K562 (cell line): ENCODE results near the gene MUC5AC. TPM values are rescaled to one million over a fixed set of nuclear protein-coding genes. Genes with fewer than 3 reads are reported as not detected.
"Not testable (repeated sequence)": the region's sequence is repeated elsewhere in the genome, so short reads cannot be mapped to it uniquely, and the experiment has no call there.

Experiments used
- ATAC-seq: fragments of 200-7000 bp; cut with Tn5 transposase; 3 replicates; pipeline ENCODE4 v1.9.1; 2020; ENCODE audit warnings: moderate library complexity
- BruUV-seq: library from RNA; stranded (reverse); fragments of 400-500 nt; replicated peaks from 2 replicates; lab custom pipeline; 2021; lab: Mats Ljungman, UMichigan
- CTCF ChIA-PET: fragments of 300-600 bp; formaldehyde crosslinking; extraction: SDS; loops from one replicate; lab custom pipeline; 2021; ENCODE audit warnings: low intra/inter-chr PET ratio; lab: Yijun Ruan, JAX
- POLR2A ChIA-PET: fragments of 300-600, 350-650 bp; sonication (Branson Sonifier 250); formaldehyde crosslinking; extraction: SDS; loops from one replicate; lab custom pipeline; 2021; ENCODE audit warnings: antibody characterized with exemption, inconsistent platforms; lab: Yijun Ruan, JAX
- DNase-seq, 4 experiments: peaks; one replicate each; pipeline versions ENCODE4 v3.0.0 to v3.0.0-alpha.2; 2011 to 2018; ENCODE audit warnings: low spot score in 3 of 4, mixed read lengths in 3 of 4; ENCODE audit errors: extremely low read depth in 1 of 4
- FAIRE-seq: peaks from 2 replicates; lab custom pipeline; 2011; peaks lifted over from hg19 to GRCh38; lab: Jason Lieb, UNC
- H2AFZ ChIP-seq: 2 replicates; pipeline ENCODE4 v1.6.0; 2011; ENCODE audit warnings: low read depth, low read length, control low read depth, inconsistent platforms
- H3K27ac ChIP-seq: fragments of 200-600 bp; 3 replicates; pipeline ENCODE4 v1.8.0; 2011; ENCODE audit warnings: low read depth, mild to moderate bottlenecking, control low read depth, inconsistent platforms, low read length, moderate library complexity, mixed read lengths; ENCODE audit errors: extremely low read depth
- H3K27me3 ChIP-seq, 2 experiments: fragments of 300-600 bp in 1 of 2; 2 replicates in 1 of 2; 3 replicates in 1 of 2; pipeline versions ENCODE4 v1.6.0 to v1.8.0; 2011; ENCODE audit warnings: inconsistent platforms in 2 of 2, low read length in 2 of 2, mild to moderate bottlenecking in 1 of 2, mixed read lengths in 1 of 2, moderate library complexity in 1 of 2; ENCODE audit not compliant: control insufficient read depth in 2 of 2, insufficient read depth in 2 of 2
- H3K36me3 ChIP-seq: fragments of 300-600 bp; 3 replicates; pipeline ENCODE4 v1.8.0; 2011; ENCODE audit warnings: mild to moderate bottlenecking, low read length, inconsistent platforms; ENCODE audit not compliant: control insufficient read depth, insufficient read depth
- H3K4me1 ChIP-seq, 2 experiments: fragments of 200-600 bp in 1 of 2; replicated peaks in 1 of 2; 2 replicates in 1 of 2; 3 replicates in 1 of 2; pipeline versions ENCODE4 v1.5.1 to v1.8.0; 2011; ENCODE audit warnings: inconsistent platforms in 2 of 2, low read length in 2 of 2, mild to moderate bottlenecking in 1 of 2, mixed read lengths in 1 of 2, moderate library complexity in 1 of 2; ENCODE audit not compliant: control insufficient read depth in 2 of 2, insufficient read depth in 2 of 2
- H3K4me2 ChIP-seq: 2 replicates; pipeline ENCODE4 v1.6.1; 2011; ENCODE audit warnings: low read length, control low read depth, inconsistent platforms, mixed read lengths; ENCODE audit not compliant: insufficient read depth
- H3K4me3 ChIP-seq: fragments of 200-600 bp; sonication (generic), shearing (Covaris generic); 2 replicates; pipeline ENCODE4 v1.5.1; 2016; ENCODE audit warnings: control low read depth, inconsistent platforms
- H3K79me2 ChIP-seq: fragments of 200-600 bp; 3 replicates; pipeline ENCODE4 v1.8.0; 2011; ENCODE audit warnings: low read length, inconsistent platforms; ENCODE audit not compliant: control insufficient read depth, insufficient read depth
- H3K9ac ChIP-seq, 2 experiments: 2 replicates each; pipeline versions ENCODE4 v1.6.0 to v1.6.1; 2011; ENCODE audit warnings: low read depth in 2 of 2, low read length in 2 of 2, control low read depth in 1 of 2, inconsistent platforms in 1 of 2, mild to moderate bottlenecking in 1 of 2, mixed read lengths in 1 of 2; ENCODE audit not compliant: insufficient read depth in 1 of 2
- H3K9me1 ChIP-seq: one replicate; pipeline ENCODE4 v1.6.0; 2011; ENCODE audit warnings: inconsistent platforms, mild to moderate bottlenecking, low read length, moderate library complexity; ENCODE audit not compliant: control insufficient read depth, insufficient read depth
- H3K9me3 ChIP-seq: replicated peaks from 2 replicates; pipeline ENCODE4 v1.5.1; 2011; ENCODE audit warnings: low read depth, low read length, inconsistent platforms; ENCODE audit not compliant: control insufficient read depth, insufficient read depth
- H4K20me1 ChIP-seq: replicated peaks from 2 replicates; pipeline ENCODE4 v1.6.1; 2011; ENCODE audit warnings: low read length, inconsistent platforms, mixed read lengths; ENCODE audit not compliant: control insufficient read depth, insufficient read depth
- ELF1 ChIP-seq: fragments of 200-800 bp; sonication (Bioruptor generic); IDR thresholded peaks from 2 replicates; pipeline ENCODE4 v1.6.1; 2016; ENCODE audit warnings: missing genetic modification characterization, missing compliant biosample characterization
- HCFC1 ChIP-seq: IDR thresholded peaks from 2 replicates; pipeline ENCODE4 v1.6.1; 2012; ENCODE audit warnings: low read depth, low read length, improper control_type of control experiment
- NCOA4 ChIP-seq: fragments of 450-650 bp; IDR thresholded peaks from 2 replicates; pipeline ENCODE4 v1.6.1; 2018; ENCODE audit warnings: mild to moderate bottlenecking; ENCODE audit not compliant: partially characterized antibody
- NFIC ChIP-seq: fragments of 450-650 bp; IDR thresholded peaks from 2 replicates; pipeline ENCODE4 v1.6.1; 2017; ENCODE audit warnings: mild to moderate bottlenecking, inconsistent platforms
- PCBP2 ChIP-seq: fragments of 200-400 bp; formaldehyde crosslinking; IDR thresholded peaks from 2 replicates; pipeline ENCODE4 v1.6.1; 2018; ENCODE audit warnings: low read length, low read depth, mild to moderate bottlenecking, moderate library complexity; ENCODE audit not compliant: poor library complexity, severe bottlenecking
- PPARD ChIP-seq: fragments of 250-450 bp; sonication (Bioruptor Pico); IDR thresholded peaks from 2 replicates; pipeline ENCODE4 v1.8.0; 2022; ENCODE audit warnings: inconsistent platforms, mild to moderate bottlenecking, moderate library complexity
- TEAD4 ChIP-seq, 2 experiments: sonication (generic) in 1 of 2; formaldehyde crosslinking in 1 of 2; IDR thresholded peaks; 2 replicates each; pipeline versions ENCODE4 v1.6.1 to v1.8.0; 2012 to 2022; ENCODE audit warnings: borderline replicate concordance in 1 of 2, inconsistent platforms in 1 of 2, low read length in 1 of 2, mild to moderate bottlenecking in 1 of 2, missing genetic modification reagents in 1 of 2
- TOE1 ChIP-seq, 2 experiments: fragments of 450-650 bp in 1 of 2; sonication (generic) in 1 of 2; formaldehyde crosslinking in 1 of 2; IDR thresholded peaks; 2 replicates each; pipeline versions ENCODE4 v1.7.1 to v1.8.0; 2016 to 2022; ENCODE audit warnings: borderline replicate concordance in 2 of 2, mild to moderate bottlenecking in 2 of 2, antibody characterized with exemption in 1 of 2, inconsistent platforms in 1 of 2, low read depth in 1 of 2, missing genetic modification reagents in 1 of 2, moderate library complexity in 1 of 2
- ZNF3 ChIP-seq: fragments of 250-450 bp; sonication (Bioruptor Pico); IDR thresholded peaks from 2 replicates; pipeline ENCODE4 v1.5.0; 2021; ENCODE audit warnings: mild to moderate bottlenecking, moderate library complexity
- WGBS: fragments of 100-300 bp; shearing (Covaris generic); methylation state at CpG from one replicate; pipeline ENCODE4 v1.1.6; 2016; ENCODE audit warnings: low coverage, mixed read lengths; ENCODE audit not compliant: insufficient coverage; ENCODE audit errors: missing lambda C conversion rate; 5-methylcytosine and 5-hydroxymethylcytosine counted together
- in situ Hi-C: fragments of 300-500 bp; cut with MboI; formaldehyde crosslinking; loops from 4 replicates; pipeline ENCODE4 v1.15.0; 2018; ENCODE audit warnings: inconsistent platforms, mixed read lengths
- intact Hi-C: fragments of 100-400 bp; cut with micrococcal nuclease; formaldehyde crosslinking; loops from 2 replicates; pipeline ENCODE4 v1.14.2; 2022
- polyA plus RNA-seq, 8 experiments: library from polyadenylated mRNA; depleted of rRNA in 4 of 8; stranded (reverse) in 5 of 8; unstranded in 3 of 8; fragments of >200 nt; fragmentation: Nextera tagmentation in 2 of 8; fragmentation: Illumina TruSeq in 1 of 8; extraction: Ambion mirVana in 2 of 8; extraction: Trizol in 1 of 8; gene quantifications; 2 replicates each; pipeline versions ENCODE4 v1.2.1 to v1.2.3, GENCODE V29; 2011 to 2014; ENCODE audit warnings: inconsistent platforms in 1 of 8, missing spikeins in 1 of 8
- total RNA-seq, 7 experiments: library from RNA; depleted of rRNA in 6 of 7; stranded (reverse); fragments of >200 nt in 6 of 7; fragmentation: Illumina TruSeq in 2 of 7; extraction: Trizol in 2 of 7; gene quantifications; 2 replicates each; pipeline versions ENCODE4 v1.2.1 to v1.2.3, GENCODE V29; 2011 to 2021; ENCODE audit warnings: low replicate concordance in 1 of 7

The MUC5AC gene
- total and polyA plus RNA-seq, 9 of the 15 experiments (the other 6 are each of a cell fraction or from before 2014, with no cell fraction given) = not detected

DNA sequence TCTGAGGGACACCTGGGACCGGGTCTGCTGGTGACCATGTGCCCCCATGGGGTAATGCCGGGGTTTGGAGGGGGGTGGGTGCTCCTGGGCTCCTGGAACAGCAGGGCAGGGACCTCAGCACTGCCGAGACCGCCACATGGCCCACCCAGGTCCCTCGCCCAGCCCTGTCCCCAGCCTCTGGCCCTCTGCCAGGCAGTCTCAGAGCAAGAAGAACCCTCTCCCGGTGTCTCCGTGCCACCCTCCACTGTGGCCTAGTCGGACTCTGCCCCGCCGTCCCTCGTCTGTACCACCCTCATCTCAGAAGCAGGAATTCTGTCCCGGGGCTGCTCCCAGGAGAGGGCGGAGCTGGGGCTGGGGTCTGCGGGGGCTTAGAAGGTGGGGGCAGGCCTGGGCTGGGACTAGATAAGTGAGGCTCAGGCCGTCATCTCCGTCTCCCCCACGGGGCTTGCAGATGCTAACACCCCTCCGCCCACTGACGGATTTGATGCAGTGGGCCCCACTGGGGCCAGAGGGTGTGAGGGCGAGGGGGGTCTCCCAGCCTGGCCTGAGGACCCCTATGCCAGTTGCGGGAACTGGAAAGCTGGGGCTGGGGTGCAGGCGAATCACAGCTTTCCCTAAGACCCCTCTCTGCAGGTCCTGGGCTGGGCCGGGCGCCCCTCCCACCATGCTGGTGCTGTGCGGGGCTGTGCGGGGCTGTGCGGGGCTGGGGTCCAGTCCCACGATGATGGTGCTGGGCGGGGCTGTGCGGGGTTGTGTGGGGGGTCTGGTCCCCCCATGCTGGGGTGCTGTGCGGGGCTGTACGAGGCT is 1.1 kb downstream of the MUC5AC start:
- no peaks in the 10 kb centered on the region for H3K36me3 ChIP-seq
- intact Hi-C loops = no loop called here
- POLR2A ChIA-PET = no interaction called here
- no TSS peak for BruUV-seq
- no peak overlapping the region for H3K9ac ChIP-seq
- no peak for DNase-seq
- ATAC-seq = no peak
- H3K9me3 ChIP-seq = peaks cover 3% of the 10 kb centered on the region; the same call in 1 of the 2 replicates
- H3K79me2 ChIP-seq = no peaks in the 10 kb centered on the region
- CTCF ChIA-PET = no interaction called here
- no peak overlapping the region for H3K4me3 ChIP-seq
- H3K27me3 ChIP-seq = peaks cover 18 to 53% of the 10 kb centered on the region in 2 experiments; a peak in 4 of 5 replicates
- H4K20me1 ChIP-seq = 0 out of 2 replicates have a peak, but pooled peaks cover 4% of the 10 kb centered on the region
- no peak overlapping the region for H3K4me2 ChIP-seq
- TF ChIP-seq PPARD (CRISPR knock-in tag) (no peak), ZNF3 (CRISPR knock-in tag) (no peak), PCBP2 (no peak), TOE1 (IDR thresholded peaks at IDR 0.05; ENCODE audit: borderline replicate concordance) (no peak), TOE1 (CRISPR knock-in tag; IDR thresholded peaks at IDR 0.05; ENCODE audit: borderline replicate concordance, low read depth) (no peak), TEAD4 (IDR thresholded peaks at IDR 0.05; ENCODE audit: low read length) (no peak), TEAD4 (CRISPR knock-in tag; IDR thresholded peaks at IDR 0.05; ENCODE audit: borderline replicate concordance) (no peak), HCFC1 (no peak), NFIC (peak; percentile 38; the same call in 1 of the 2 replicates), NCOA4 (no peak), ELF1 (no peak)
- in situ Hi-C loops = no loop called here
- under 1% methylated on average over 19 of the region's 32 CpGs for WGBS
- H3K27ac ChIP-seq = no peak overlapping the region
- H3K4me1 ChIP-seq = peaks cover 0 to 16% of the 10 kb centered on the region in 2 experiments; a peak in 2 of 5 replicates
- no peaks in the 10 kb centered on the region for H3K9me1 ChIP-seq
- FAIRE-seq = no peak
- no peak overlapping the region for H2AFZ ChIP-seq

GRCh38 chr11:1159488-1160220 is 1.9 kb downstream of the MUC5AC start:
- WGBS = 2% methylated on average over 5 of the region's 24 CpGs
- BruUV-seq, H4K20me1 ChIP-seq, ATAC-seq, H3K79me2 ChIP-seq, intact Hi-C loops, H3K9me1 ChIP-seq, H2AFZ ChIP-seq, DNase-seq, H3K4me2 ChIP-seq, H3K9me3 ChIP-seq, POLR2A ChIA-PET, FAIRE-seq, H3K27ac ChIP-seq, in situ Hi-C loops, H3K36me3 ChIP-seq, H3K9ac ChIP-seq, H3K4me3 ChIP-seq, CTCF ChIA-PET: not testable (repeated sequence)
- H3K4me1 ChIP-seq = peaks cover 0 to 15% of the 10 kb centered on the region in 2 experiments; a peak in 1 of 5 replicates
- peaks cover 20 to 58% of the 10 kb centered on the region in 2 experiments; a peak in 4 of 5 replicates for H3K27me3 ChIP-seq
